IMR-90 (cell line): ENCODE measurements around the gene MNAT1. TPM values are rescaled to one million over a fixed set of nuclear protein-coding genes. Genes with fewer than 3 reads are reported as not detected.

Source experiments
- ATAC-seq: fragments of 200-7000 bp; cut with Tn5 transposase; 2 replicates; pipeline ENCODE4 v1.9.1; 2020; ENCODE audit warnings: low read depth, mild to moderate bottlenecking, moderate library complexity
- BruUV-seq: library from RNA; stranded (reverse); fragments of 400-500 nt; replicated peaks from 2 replicates; lab custom pipeline; 2021; lab: Mats Ljungman, UMichigan
- CTCF ChIA-PET: fragments of 300-600 bp; formaldehyde crosslinking; extraction: SDS; loops from one replicate; lab custom pipeline; 2021; ENCODE audit warnings: antibody characterized with exemption; lab: Yijun Ruan, JAX
- POLR2A ChIA-PET: fragments of 300-600 bp; sonication (Branson Sonifier 250); formaldehyde crosslinking; loops from one replicate; lab custom pipeline; 2022; ENCODE audit warnings: antibody characterized with exemption; ENCODE audit not compliant: unreplicated experiment; lab: Charles Lee
- DNase-seq: peaks from one replicate; pipeline ENCODE4 v3.0.0; 2013
- H2AFZ ChIP-seq: replicated peaks from 2 replicates; pipeline ENCODE3; 2013; ENCODE audit warnings: low read length, mild to moderate bottlenecking; ENCODE audit not compliant: poor library complexity
- H2AK5ac ChIP-seq: 2 replicates; pipeline ENCODE4 v1.6.1; 2013; ENCODE audit warnings: low read depth, low read length, inconsistent platforms
- H2AK9ac ChIP-seq: replicated peaks from 2 replicates; pipeline ENCODE3; 2013; ENCODE audit warnings: mild to moderate bottlenecking, low read depth, low read length, moderate library complexity; ENCODE audit not compliant: poor library complexity
- H2BK120ac ChIP-seq: 2 replicates; pipeline ENCODE4 v1.6.1; 2013; ENCODE audit warnings: low read depth, low read length, inconsistent platforms
- H2BK15ac ChIP-seq: 3 replicates; pipeline ENCODE4 v1.6.1; 2013; ENCODE audit warnings: low read depth, low read length, inconsistent platforms
- H2BK20ac ChIP-seq: 2 replicates; pipeline ENCODE4 v1.6.1; 2013; ENCODE audit warnings: low read depth, mild to moderate bottlenecking, inconsistent platforms, low read length, moderate library complexity
- H2BK5ac ChIP-seq: 2 replicates; pipeline ENCODE4 v1.6.1; 2013; ENCODE audit warnings: mild to moderate bottlenecking, low read depth, low read length, inconsistent platforms; ENCODE audit not compliant: poor library complexity, severe bottlenecking
- H3K14ac ChIP-seq: replicated peaks from 2 replicates; pipeline ENCODE4 v1.6.1; 2013; ENCODE audit warnings: low read depth, low read length, inconsistent platforms
- H3K18ac ChIP-seq: 2 replicates; pipeline ENCODE4 v1.6.1; 2013; ENCODE audit warnings: low read depth, low read length, control low read depth
- H3K23ac ChIP-seq: 2 replicates; pipeline ENCODE4 v1.6.1; 2013; ENCODE audit warnings: low read depth, low read length, inconsistent platforms
- H3K27ac ChIP-seq: 2 replicates; pipeline ENCODE4 v1.5.1; 2013; ENCODE audit warnings: mild to moderate bottlenecking, control low read depth, low read length; ENCODE audit not compliant: insufficient read depth
- H3K27me3 ChIP-seq: 2 replicates; pipeline ENCODE4 v1.6.1; 2013; ENCODE audit warnings: low read length; ENCODE audit not compliant: control insufficient read depth, insufficient read depth
- H3K36me3 ChIP-seq: 2 replicates; pipeline ENCODE4 v1.6.1; 2013; ENCODE audit warnings: low read length, mixed read lengths; ENCODE audit not compliant: control insufficient read depth, insufficient read depth
- H3K4ac ChIP-seq: 2 replicates; pipeline ENCODE4 v1.6.1; 2013; ENCODE audit warnings: low read depth, low read length, inconsistent platforms
- H3K4me1 ChIP-seq: 2 replicates; pipeline ENCODE4 v1.6.1; 2013; ENCODE audit warnings: low read length, mixed read lengths; ENCODE audit not compliant: control insufficient read depth, insufficient read depth
- H3K4me2 ChIP-seq: 2 replicates; pipeline ENCODE4 v1.6.1; 2013; ENCODE audit warnings: low read depth, mild to moderate bottlenecking, control low read depth, low read length, moderate library complexity
- H3K4me3 ChIP-seq: 2 replicates; pipeline ENCODE4 v1.5.1; 2013; ENCODE audit warnings: low read depth, mild to moderate bottlenecking, control low read depth, low read length, moderate library complexity; ENCODE audit not compliant: insufficient read depth
- H3K56ac ChIP-seq: 2 replicates; pipeline ENCODE4 v1.6.1; 2013; ENCODE audit warnings: low read length, inconsistent platforms; ENCODE audit not compliant: insufficient read depth; ENCODE audit errors: extremely low read depth
- H3K79me1 ChIP-seq, 2 experiments: 2 replicates each; pipeline ENCODE4 v1.6.1; 2013; ENCODE audit warnings: low read length in 2 of 2, inconsistent platforms in 1 of 2, low read depth in 1 of 2
- H3K9ac ChIP-seq: 2 replicates; pipeline ENCODE4 v1.6.1; 2013; ENCODE audit warnings: low read depth, low read length, control low read depth
- H3K9me1 ChIP-seq: 2 replicates; pipeline ENCODE4 v1.6.1; 2013; ENCODE audit warnings: low read length, inconsistent platforms; ENCODE audit not compliant: insufficient read depth
- H3K9me3 ChIP-seq: 2 replicates; pipeline ENCODE4 v1.6.1; 2013; ENCODE audit warnings: low read length; ENCODE audit not compliant: control insufficient read depth, insufficient read depth
- H4K20me1 ChIP-seq: 2 replicates; pipeline ENCODE4 v1.6.1; 2013; ENCODE audit warnings: low read length, inconsistent platforms; ENCODE audit not compliant: insufficient read depth
- H4K5ac ChIP-seq: 2 replicates; pipeline ENCODE4 v1.6.1; 2013; ENCODE audit warnings: mild to moderate bottlenecking, low read depth, low read length, control low read depth
- H4K8ac ChIP-seq, 2 experiments: 2 replicates each; pipeline ENCODE4 v1.6.1; 2013; ENCODE audit warnings: low read depth in 2 of 2, low read length in 2 of 2, control low read depth in 1 of 2, inconsistent platforms in 1 of 2
- H4K91ac ChIP-seq: 2 replicates; pipeline ENCODE4 v1.6.1; 2013; ENCODE audit warnings: low read depth, low read length, inconsistent platforms; ENCODE audit not compliant: insufficient read depth
- BHLHE40 ChIP-seq: fragments of 150-350 bp; IDR thresholded peaks from 2 replicates; pipeline ENCODE4 v1.6.1; 2016; ENCODE audit warnings: mild to moderate bottlenecking, low read depth, low read length
- CEBPB ChIP-seq: IDR thresholded peaks from 2 replicates; pipeline ENCODE4 v1.6.1; 2012; ENCODE audit warnings: low read depth, low read length, improper control_type of control experiment
- CHD1 ChIP-seq: IDR thresholded peaks from 2 replicates; pipeline ENCODE4 v1.6.1; 2012; ENCODE audit warnings: low read depth, low read length, improper control_type of control experiment
- FOS ChIP-seq: fragments of 150-350 bp; IDR thresholded peaks from 2 replicates; pipeline ENCODE4 v1.6.1; 2016; ENCODE audit warnings: low read depth, low read length
- MAZ ChIP-seq: IDR thresholded peaks from 2 replicates; pipeline ENCODE4 v1.6.1; 2012; ENCODE audit warnings: low read depth, mild to moderate bottlenecking, low read length, improper control_type of control experiment, moderate library complexity, borderline replicate concordance
- MXI1 ChIP-seq: IDR thresholded peaks from 2 replicates; pipeline ENCODE4 v1.6.1; 2012; ENCODE audit warnings: low read depth, mild to moderate bottlenecking, low read length, moderate library complexity, borderline replicate concordance
- POLR2A ChIP-seq: IDR thresholded peaks from 2 replicates; pipeline ENCODE4 v1.6.1; 2012; ENCODE audit warnings: mild to moderate bottlenecking, low read depth, low read length
- RAD21 ChIP-seq: IDR thresholded peaks from 2 replicates; pipeline ENCODE4 v1.6.1; 2012; ENCODE audit warnings: low read length, improper control_type of control experiment
- RCOR1 ChIP-seq: IDR thresholded peaks from 2 replicates; pipeline ENCODE4 v1.6.1; 2012; ENCODE audit warnings: mild to moderate bottlenecking, low read length, improper control_type of control experiment; ENCODE audit not compliant: insufficient replicate concordance
- RFX5 ChIP-seq: IDR thresholded peaks from 2 replicates; pipeline ENCODE4 v1.8.0; 2012; ENCODE audit warnings: low read depth, mild to moderate bottlenecking, low read length, moderate library complexity
- SMC3 ChIP-seq: fragments of 150-350 bp; IDR thresholded peaks from 2 replicates; pipeline ENCODE4 v1.6.1; 2016; ENCODE audit warnings: low read depth, mild to moderate bottlenecking, antibody characterized with exemption, low read length, moderate library complexity
- WGBS, 2 experiments: methylation state at CpG; one replicate each; pipeline versions ENCODE4 v1.1.5 to v1.1.7; 2013; ENCODE audit warnings: missing lambda C conversion rate in 2 of 2; ENCODE audit not compliant: insufficient read length in 1 of 2; ENCODE audit errors: extremely low coverage in 2 of 2; 5-methylcytosine and 5-hydroxymethylcytosine counted together
- dilution Hi-C: fragments of 300-500 bp; cut with HindIII; formaldehyde crosslinking; loops from one replicate; pipeline ENCODE4 v1.14.3; 2018; ENCODE audit warnings: low sequenced_read_pairs; ENCODE audit not compliant: unreplicated experiment
- in situ Hi-C: fragments of 300-500 bp; cut with MboI; formaldehyde crosslinking; loops from 3 replicates; pipeline ENCODE4 v1.14.3; 2019; ENCODE audit warnings: low sequenced_read_pairs, inconsistent platforms, mixed read lengths
- intact Hi-C: fragments of 100-400 bp; cut with micrococcal nuclease; formaldehyde crosslinking; loops from 2 replicates; pipeline ENCODE4 v1.10.0; 2022
- polyA plus RNA-seq, 3 experiments: library from polyadenylated mRNA; depleted of rRNA; stranded (reverse); fragments of >200 nt; gene quantifications; 2 replicates each; pipeline ENCODE4 v1.2.3, GENCODE V29; 2012; ENCODE audit warnings: low replicate concordance in 1 of 3
- total RNA-seq: library from RNA; depleted of rRNA; stranded (reverse); fragments of >200 nt; gene quantifications from 2 replicates; pipeline ENCODE4 v1.2.3, GENCODE V29; 2012
- TF ChIP-seq, protein P1 (sequence below): conservative IDR thresholded peaks from 2 replicates; pipeline ENCODE4 v1.5.1; 2012; ENCODE audit warnings: mild to moderate bottlenecking, low read depth, low read length, improper control_type of control experiment
- TF ChIP-seq, protein P2 (sequence below): fragments of 150-350 bp; IDR thresholded peaks from 2 replicates; pipeline ENCODE4 v1.6.1; 2016; ENCODE audit warnings: low read depth, mild to moderate bottlenecking, low read length, moderate library complexity, borderline replicate concordance
- TF ChIP-seq, protein P3 (sequence below): fragments of 150-350 bp; IDR thresholded peaks from 2 replicates; pipeline ENCODE4 v1.6.1; 2017; ENCODE audit warnings: mild to moderate bottlenecking, antibody characterized with exemption, low read length, low read depth

The MNAT1 gene
- total and polyA plus RNA-seq, 2 of the 4 experiments (the other 2 are of a cell fraction), result 48.2 to 53.0 TPM

DNA sequence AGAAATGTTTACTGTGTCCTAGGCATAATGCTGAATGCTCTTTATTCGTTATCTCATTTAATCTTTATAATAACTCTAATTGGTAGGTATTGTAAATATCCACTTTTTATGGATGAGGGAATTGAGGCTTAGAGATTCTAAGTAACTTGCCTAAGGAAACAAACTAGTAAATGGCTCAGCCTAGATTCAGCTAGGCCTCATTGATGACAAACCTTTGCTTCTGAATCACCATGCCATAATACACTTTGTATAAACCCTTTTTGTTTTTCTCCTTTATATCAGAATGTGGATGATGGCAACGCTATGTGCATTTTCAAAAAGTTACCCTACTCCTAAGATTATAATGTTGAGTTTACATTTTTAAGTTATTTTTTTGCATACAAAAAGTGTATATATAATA, 34.0 kb downstream of the MNAT1 start:
- no peak overlapping the region for H3K23ac ChIP-seq
- TF ChIP-seq, protein P1, sequence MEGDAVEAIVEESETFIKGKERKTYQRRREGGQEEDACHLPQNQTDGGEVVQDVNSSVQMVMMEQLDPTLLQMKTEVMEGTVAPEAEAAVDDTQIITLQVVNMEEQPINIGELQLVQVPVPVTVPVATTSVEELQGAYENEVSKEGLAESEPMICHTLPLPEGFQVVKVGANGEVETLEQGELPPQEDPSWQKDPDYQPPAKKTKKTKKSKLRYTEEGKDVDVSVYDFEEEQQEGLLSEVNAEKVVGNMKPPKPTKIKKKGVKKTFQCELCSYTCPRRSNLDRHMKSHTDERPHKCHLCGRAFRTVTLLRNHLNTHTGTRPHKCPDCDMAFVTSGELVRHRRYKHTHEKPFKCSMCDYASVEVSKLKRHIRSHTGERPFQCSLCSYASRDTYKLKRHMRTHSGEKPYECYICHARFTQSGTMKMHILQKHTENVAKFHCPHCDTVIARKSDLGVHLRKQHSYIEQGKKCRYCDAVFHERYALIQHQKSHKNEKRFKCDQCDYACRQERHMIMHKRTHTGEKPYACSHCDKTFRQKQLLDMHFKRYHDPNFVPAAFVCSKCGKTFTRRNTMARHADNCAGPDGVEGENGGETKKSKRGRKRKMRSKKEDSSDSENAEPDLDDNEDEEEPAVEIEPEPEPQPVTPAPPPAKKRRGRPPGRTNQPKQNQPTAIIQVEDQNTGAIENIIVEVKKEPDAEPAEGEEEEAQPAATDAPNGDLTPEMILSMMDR, result no peak
- no peak for TF ChIP-seq CHD1
- TF ChIP-seq RCOR1, result no peak
- TF ChIP-seq MXI1, result no peak
- TF ChIP-seq SMC3, result no peak
- no peak for TF ChIP-seq POLR2A
- no peak for TF ChIP-seq CEBPB
- TF ChIP-seq RAD21, result no peak
- no peak for TF ChIP-seq MAZ
- TF ChIP-seq, protein P2, sequence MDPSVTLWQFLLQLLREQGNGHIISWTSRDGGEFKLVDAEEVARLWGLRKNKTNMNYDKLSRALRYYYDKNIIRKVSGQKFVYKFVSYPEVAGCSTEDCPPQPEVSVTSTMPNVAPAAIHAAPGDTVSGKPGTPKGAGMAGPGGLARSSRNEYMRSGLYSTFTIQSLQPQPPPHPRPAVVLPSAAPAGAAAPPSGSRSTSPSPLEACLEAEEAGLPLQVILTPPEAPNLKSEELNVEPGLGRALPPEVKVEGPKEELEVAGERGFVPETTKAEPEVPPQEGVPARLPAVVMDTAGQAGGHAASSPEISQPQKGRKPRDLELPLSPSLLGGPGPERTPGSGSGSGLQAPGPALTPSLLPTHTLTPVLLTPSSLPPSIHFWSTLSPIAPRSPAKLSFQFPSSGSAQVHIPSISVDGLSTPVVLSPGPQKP, result no peak
- no peak for TF ChIP-seq RFX5
- TF ChIP-seq, protein P3, sequence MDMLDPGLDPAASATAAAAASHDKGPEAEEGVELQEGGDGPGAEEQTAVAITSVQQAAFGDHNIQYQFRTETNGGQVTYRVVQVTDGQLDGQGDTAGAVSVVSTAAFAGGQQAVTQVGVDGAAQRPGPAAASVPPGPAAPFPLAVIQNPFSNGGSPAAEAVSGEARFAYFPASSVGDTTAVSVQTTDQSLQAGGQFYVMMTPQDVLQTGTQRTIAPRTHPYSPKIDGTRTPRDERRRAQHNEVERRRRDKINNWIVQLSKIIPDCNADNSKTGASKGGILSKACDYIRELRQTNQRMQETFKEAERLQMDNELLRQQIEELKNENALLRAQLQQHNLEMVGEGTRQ, result no peak
- TF ChIP-seq FOS, result no peak
- TF ChIP-seq BHLHE40, result no peak
- H2BK120ac ChIP-seq, result no peak overlapping the region
- H3K4me1 ChIP-seq, result no peaks in the 10 kb centered on the region; the same call in 1 of the 2 replicates
- WGBS, 2 experiments, result no CpG with 5 or more reads among the region's 2 CpGs
- peaks cover 29 to 62% of the 10 kb centered on the region in 2 experiments for H3K79me1 ChIP-seq
- H4K20me1 ChIP-seq, result no peaks in the 10 kb centered on the region
- no peak overlapping the region for H3K14ac ChIP-seq
- no peak overlapping the region for H3K4me3 ChIP-seq
- H4K91ac ChIP-seq, result no peak overlapping the region
- H3K27me3 ChIP-seq, result no peaks in the 10 kb centered on the region
- H3K27ac ChIP-seq, result no peak overlapping the region
- ChIA-PET POLR2A (interaction anchor here (0.6 kb wide), 1 partner anchor 15 kb away, joined by 3 read pairs; no protein-coding TSS in a partner anchor), CTCF (no interaction called here)
- peaks cover 6% of the 10 kb centered on the region; the same call in 1 of the 2 replicates for H3K9me1 ChIP-seq
- peak; percentile 66 for DNase-seq
- no peak overlapping the region for H3K18ac ChIP-seq
- intact Hi-C loops, result no loop called here
- H3K9ac ChIP-seq, result no peak overlapping the region
- BruUV-seq, result no TSS peak
- no peak overlapping the region for H2AK5ac ChIP-seq
- no peak overlapping the region for H2BK20ac ChIP-seq
- H3K4ac ChIP-seq, result no peak overlapping the region
- no peak overlapping the region for H4K8ac ChIP-seq
- ATAC-seq, result peak; percentile 78
- H2BK5ac ChIP-seq, result peak overlapping the region; percentile 50
- H3K56ac ChIP-seq, result no peak overlapping the region
- H2AFZ ChIP-seq, result no peak overlapping the region
- H3K36me3 ChIP-seq, result 0 out of 2 replicates have a peak, but pooled peaks cover 3% of the 10 kb centered on the region
- H2AK9ac ChIP-seq, result no peak overlapping the region
- dilution Hi-C loops, result no loop called here
- no peaks in the 10 kb centered on the region for H3K9me3 ChIP-seq
- in situ Hi-C loops, result no loop called here
- no peak overlapping the region for H4K5ac ChIP-seq
- H2BK15ac ChIP-seq, result no peak overlapping the region
- H3K4me2 ChIP-seq, result no peak overlapping the region
